ENCODE data around the gene MAP3K5.

DNA sequence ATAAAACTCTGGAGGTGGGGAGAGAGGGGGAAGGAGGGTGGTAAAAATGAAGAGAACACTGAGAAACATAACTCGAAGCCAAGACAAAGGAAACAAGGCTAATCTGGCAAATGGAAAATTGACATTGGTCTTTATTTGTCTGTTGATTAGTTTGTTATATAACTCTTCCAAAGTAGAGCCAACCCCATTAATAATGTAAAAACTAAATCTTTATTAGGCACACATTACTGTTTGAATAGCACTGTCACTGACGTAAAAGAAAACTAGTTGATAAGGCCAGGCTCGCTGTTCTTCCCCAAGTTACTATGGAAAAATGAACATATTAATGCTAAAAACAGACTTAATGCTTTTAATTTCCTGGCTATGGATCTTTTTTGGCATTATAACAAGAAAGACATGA lies 110.0 kb downstream of the MAP3K5 start:
- TF ChIP-seq, protein P1, sequence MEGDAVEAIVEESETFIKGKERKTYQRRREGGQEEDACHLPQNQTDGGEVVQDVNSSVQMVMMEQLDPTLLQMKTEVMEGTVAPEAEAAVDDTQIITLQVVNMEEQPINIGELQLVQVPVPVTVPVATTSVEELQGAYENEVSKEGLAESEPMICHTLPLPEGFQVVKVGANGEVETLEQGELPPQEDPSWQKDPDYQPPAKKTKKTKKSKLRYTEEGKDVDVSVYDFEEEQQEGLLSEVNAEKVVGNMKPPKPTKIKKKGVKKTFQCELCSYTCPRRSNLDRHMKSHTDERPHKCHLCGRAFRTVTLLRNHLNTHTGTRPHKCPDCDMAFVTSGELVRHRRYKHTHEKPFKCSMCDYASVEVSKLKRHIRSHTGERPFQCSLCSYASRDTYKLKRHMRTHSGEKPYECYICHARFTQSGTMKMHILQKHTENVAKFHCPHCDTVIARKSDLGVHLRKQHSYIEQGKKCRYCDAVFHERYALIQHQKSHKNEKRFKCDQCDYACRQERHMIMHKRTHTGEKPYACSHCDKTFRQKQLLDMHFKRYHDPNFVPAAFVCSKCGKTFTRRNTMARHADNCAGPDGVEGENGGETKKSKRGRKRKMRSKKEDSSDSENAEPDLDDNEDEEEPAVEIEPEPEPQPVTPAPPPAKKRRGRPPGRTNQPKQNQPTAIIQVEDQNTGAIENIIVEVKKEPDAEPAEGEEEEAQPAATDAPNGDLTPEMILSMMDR (IDR thresholded peaks at IDR 0.05) = no peak
- TF ChIP-seq POLR2AphosphoS5 (IDR thresholded peaks at IDR 0.05) (no peak), POLR2A (IDR thresholded peaks at IDR 0.05) (no peak), EP300 (IDR thresholded peaks at IDR 0.05) (no peak)
